HG03060 (cell line): ENCODE data around the gene NADK2.
"Not testable (repeated sequence)": the region's sequence is repeated elsewhere in the genome, so short reads cannot be mapped to it uniquely, and the experiment has no call there.

ENCODE experiments used
- ATAC-seq: cut with Tn5 transposase; IDR thresholded peaks from one replicate; pipeline ENCODE4 v1.9.1; 2021; ENCODE audit warnings: low read depth, moderate number of reproducible peaks; ENCODE audit not compliant: unreplicated experiment

The NADK2 gene

DNA sequence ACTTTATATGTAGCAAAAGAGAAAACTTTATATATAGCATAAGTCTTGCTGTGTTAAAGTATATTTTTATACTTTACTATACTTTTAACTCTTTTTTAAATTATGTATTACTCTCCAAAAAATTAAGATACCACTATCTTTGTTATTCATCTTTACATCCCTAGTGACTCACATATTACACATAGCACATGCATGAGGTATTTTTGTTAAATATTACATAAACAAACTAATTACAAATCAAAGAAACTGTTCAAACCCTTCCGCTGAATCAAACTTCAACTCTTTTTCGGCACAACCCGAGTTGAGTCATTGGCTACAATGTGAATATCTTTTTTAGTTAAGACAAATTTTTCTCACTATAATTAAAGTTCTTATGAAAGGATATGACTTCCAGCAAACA, 32.1 kb downstream of the NADK2 start:
- ATAC-seq: no peak

DNA sequence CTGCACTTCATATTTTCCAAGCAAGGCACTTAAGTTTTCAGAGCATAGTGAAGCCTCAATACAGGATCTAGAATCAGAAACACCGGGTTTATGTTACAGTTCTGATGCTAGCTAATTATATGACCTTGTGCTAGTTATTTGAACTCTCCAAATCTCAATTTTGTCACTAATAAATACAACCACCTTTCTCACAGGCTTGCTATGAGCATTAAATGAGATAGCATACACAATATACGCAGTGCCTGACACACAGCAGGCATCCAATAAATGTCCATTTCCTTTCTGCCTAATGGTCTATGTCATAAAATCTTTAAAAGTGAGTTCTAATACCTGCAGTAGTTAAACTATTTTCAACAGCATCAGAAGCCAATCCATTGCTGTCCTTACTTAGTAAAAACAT, 32.9 kb downstream of the NADK2 start:
- ATAC-seq: no peak

DNA sequence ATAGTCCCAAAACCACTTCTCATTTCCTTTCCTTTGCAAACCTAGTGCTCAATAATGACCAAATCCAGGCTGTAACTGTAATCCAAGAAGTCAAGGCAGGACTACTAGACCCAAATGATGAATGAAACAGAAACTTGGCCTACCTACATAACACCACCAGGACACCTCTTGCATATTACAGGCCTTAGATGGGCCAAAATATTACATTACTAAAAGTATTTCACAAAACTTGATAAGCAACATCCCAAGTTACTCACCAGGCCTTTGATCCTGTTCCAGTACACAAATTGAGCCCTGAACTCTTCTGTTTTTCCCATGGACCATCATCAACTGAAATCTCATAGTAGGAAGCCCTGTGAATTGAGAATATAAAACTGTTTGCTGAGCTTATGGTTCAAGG, 34.8 kb downstream of the NADK2 start:
- ATAC-seq: no peak

DNA sequence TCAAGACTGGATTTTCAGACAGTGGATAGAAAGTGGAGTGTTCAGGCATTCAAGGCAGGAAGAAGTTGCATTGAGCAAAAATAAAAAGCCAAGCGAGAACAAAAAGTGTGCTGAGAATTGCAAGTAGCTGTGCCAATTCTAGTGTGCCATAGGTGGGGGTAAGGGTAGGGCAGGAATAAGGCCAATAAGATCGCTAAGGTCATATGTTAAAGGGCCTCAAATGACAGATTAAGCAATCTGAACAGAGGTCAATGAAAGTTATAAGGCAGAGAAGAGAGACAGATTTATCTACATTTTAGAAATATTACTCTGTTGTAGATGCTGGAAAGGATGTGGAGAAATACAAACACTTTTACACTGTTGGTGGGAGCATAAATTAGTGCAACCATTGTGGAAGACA, 36.4 kb downstream of the NADK2 start:
- ATAC-seq: no peak

DNA sequence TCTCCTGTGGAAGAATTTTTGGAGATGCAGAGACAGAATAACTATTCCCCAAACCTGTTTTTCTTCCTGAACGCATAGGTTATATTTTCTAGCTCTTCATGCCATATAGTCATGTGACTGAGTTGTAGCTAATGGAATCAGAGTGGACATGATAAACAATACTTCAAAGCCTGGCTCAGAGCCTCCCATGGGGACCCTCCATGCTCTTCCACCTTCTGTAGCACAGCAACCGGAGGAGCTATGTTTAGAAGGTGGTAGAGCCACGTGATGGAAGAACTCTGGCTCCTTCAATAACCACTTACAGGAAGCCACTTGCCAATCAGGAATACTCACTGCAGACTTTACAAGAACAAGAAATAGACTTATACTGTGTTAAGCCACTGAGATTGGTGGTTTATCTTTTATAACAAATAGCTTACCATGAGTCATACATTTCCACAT, 39.2 kb downstream of the NADK2 start:
- no peak for ATAC-seq

DNA sequence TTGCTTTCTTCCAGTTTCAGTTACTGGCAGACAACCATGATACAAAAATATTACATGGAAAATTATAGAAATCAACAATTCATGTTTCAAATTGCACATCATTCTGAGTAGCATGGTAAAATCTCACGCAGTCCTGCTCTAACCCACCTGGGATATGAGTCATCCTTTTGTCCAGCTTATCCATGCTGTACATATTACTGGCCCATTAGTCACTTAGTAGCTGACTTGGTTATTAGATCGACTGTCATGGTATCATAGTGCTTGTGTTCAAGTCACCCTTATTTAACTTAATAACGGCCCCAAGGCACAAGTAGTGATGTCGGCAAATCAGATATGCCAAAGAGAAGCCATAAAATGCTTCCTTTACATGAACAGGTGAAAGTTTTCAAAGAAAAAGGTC, 41.2 kb downstream of the NADK2 start:
- ATAC-seq: no peak

DNA sequence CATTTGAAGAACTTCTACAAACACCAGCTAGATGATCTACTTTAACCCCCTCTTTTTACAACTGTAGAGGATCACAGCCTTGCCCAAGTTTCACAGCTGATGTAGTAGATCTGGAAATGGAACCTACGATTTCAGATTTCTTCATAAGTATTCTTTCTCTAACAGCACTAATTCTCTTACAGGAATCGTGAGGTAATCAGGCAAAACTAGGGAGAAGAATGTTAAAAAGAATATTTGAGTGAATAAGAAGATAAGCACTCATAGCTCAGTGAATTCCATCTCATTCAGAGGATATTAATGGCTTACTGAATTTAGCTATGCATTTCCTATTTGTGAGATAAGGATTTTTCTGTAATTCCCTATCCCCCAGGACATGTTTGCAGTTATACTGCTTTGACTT, 42.1 kb downstream of the NADK2 start:
- ATAC-seq: no peak

DNA sequence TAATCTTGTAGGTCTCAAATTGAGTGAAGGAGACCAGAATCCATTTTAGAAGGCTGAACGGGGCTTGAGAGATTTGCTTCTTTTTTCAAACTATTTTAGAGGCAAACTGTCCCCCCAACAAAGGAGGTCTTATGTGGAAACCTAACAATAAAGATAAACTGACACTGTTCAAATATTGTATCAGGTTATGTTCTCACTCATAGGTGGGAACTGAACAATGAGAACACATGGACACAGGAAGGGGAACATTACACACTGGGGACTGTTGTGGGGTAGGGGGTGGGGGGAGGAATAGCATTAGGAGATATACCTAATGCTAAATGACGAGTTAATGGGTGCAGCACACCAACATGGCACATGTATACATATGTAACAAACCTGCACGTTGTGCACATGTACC, 42.9 kb downstream of the NADK2 start:
- ATAC-seq: not testable (repeated sequence)

DNA sequence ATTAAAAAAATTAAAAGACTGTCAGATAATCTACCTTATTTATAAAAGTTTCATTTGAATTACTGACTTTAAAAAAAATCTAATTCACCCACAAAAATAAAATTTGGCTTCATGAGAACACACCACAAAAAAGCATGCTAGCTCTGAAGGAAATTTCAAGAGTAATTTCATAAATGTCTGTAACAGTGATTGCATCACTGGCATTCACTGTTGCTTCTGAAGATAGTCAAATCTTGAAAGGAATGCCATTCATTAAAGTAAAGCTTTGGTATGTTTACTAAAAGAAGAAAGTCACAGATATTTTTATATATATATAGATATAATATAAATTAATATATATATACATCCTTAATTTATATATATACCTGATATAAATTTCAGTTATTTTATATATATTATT, 43.4 kb downstream of the NADK2 start:
- ATAC-seq: no peak

DNA sequence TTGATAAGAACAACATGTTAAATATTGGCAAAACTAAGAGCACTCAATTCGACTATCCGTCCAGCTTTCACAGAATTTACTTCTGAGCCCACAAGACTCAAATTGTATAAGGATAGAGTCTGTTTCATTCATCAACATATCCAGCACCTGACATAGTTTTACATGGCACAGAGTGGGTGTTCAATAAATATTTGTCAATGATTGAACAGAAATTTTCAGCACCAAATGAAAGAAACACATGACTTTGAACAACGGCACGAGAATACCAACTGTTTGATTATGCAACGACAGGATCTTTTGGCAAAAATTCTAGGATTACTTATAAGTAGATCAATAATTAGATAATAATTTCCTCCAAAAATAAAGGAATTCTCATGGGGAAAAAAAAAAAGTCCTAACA, 48.0 kb downstream of the NADK2 start:
- ATAC-seq: no peak

DNA sequence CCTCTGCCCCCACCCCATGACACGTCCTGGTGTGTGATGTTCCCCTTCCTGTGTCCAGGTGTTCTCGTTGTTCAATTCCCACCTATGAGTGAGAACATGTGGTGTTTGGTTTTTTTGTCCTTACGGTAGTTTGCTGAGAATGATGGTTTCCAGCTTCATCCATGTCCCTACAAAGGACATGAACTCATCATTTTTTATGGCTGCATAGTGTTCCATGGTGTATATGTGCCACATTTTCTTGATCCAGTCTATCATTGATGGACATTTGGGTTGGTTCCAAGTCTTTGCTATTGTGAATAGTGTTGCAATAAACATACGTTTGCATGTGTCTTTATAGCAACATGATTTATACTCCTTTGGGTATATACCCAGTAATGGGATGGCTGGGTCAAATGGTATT, 57.3 kb downstream of the NADK2 start:
- ATAC-seq: not testable (repeated sequence)

DNA sequence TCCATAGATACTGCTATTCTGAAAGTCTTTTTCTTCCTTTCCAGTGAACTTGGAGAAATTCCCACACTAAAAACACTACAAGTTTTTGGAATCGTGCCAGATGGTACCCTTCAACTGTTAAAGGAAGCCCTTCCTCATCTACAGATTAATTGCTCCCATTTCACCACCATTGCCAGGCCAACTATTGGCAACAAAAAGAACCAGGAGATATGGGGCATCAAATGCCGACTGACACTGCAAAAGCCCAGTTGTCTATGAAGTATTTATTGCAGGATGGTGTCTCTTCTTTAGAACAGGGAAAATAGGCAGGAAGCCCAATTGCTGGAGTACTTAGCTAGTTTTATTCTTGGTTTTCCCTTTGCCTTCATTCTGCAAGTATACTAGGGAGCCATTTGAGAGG, 60.0 kb downstream of the NADK2 start:
- no peak for ATAC-seq

DNA sequence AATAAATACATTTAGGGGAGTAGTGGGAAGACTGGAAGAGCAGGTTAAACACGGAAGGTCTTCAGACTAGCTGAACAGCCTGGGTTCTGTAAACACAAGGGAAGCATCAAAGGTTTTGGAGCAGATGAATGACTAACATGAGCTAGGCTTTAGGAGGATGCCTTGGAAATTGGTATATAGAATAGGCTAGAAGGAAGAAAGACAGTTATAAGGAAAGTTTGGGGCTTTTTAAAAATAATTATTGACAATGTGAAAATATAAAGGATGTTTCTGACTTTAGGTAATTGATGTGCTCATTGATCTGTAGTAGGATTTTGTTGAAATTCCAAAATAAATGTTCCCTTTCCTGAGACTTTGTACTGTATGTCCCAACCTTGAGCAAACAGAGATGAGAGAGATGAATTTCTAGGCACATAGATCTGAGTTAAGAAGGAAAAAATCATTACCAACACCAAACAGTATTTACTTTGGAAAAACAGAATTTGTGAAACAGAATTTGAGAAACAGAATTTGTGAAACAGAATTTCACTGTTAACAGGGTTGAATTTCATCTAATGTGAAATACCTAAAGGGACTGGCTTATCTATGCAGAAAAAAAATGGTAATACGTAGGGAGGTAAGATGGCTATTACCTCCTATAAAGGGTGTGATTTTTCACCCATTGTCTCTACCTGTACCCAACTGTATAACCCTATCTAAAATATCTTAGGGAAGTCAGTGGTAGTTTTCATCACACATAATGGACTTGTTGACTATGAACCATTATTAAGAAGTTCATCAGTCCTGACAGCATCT, 61.0 kb downstream of the NADK2 start:
- ATAC-seq: no peak

DNA sequence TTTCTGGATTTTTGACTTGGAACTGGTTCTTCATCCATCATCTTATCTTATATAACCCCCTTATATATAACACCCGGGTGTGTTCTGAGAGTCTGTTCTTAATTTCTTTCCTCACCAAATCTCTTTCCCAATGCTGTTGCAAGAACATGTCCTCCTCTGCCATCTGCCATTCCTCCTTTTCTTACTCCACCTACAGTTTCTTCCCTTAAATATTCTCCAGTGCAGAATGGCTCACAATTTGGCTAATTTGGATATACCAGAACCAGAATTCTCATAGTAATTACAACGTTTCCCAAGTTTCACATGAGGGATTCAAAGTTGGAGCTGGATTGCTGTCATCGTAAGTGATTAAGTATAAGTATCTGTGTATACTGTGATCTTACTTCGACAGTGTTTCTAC, 61.8 kb downstream of the NADK2 start:
- ATAC-seq: no peak

DNA sequence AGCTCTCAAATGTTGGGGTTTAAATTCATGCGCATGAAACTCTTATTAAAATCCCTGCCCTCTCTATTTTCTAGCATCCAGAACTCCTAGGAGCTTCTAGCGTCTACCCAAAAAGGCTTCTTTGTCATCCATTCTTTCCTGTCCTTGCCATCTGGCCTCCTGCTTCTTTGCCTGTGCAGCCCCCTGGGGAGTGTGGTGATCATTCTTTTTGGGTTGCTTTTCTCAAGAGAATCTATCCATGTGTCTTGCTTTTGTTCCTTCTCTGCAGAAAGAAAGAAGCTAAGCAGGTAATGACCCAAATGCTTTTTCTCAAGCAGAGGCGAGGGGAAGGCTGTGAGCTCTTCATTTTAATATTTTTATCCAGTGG, 63.2 kb downstream of the NADK2 start:
- no peak for ATAC-seq

DNA sequence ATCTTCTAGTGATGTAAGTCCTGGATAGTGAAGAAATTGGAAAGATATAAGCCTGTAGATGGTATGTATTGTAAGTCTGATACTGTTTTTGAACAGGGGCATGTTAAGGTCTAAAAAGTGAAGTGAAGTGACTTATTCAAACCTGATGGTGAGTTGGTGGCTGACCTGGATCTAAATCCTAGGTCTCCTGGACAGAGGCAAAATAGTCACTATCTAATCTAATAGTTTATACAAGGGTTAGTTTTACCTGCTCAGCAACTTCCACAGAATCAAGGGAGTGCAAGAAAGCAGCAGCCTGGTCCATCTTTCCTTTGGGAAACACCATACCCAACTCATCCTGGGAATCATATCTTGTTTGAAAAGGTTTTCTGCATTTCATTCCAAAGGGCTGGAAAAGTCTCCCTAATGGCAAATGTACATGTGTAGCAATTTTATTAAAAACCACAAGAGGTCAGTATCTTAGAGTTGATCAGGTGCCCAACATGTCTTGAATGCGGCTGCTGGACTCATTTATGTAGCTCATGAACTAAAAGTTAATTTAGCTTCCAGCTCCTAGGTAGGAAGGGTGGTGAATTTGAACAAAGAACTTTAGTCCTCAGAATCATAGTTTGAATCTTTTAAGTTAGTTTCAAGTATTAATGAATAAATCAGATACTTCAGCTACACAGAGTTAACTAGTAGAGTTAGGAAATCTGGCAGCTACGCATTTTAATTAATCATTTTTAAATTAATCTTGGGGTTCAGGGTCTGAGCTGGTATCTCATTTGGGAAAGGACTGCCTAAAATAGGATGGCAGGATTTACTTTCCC, 63.8 kb downstream of the NADK2 start:
- ATAC-seq: no peak

DNA sequence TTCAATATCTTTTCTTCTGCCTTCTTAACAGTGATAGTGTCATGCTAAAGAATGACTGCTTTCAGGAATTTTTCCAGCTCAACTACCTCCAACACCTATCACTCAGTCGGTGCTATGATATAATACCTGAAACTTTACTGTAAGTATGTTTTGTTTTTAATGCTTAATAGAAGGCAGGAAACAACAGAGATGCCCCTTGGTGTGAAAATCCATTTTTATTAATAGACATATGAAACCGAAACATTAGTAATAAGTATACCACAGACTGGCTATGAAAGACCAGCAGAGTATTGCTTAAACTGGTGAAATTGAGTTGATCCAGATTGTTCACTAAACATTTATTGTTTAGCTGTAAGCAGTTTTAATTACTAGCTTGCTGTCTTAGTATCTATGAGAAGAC, 64.6 kb downstream of the NADK2 start:
- ATAC-seq: peak; percentile 93

DNA sequence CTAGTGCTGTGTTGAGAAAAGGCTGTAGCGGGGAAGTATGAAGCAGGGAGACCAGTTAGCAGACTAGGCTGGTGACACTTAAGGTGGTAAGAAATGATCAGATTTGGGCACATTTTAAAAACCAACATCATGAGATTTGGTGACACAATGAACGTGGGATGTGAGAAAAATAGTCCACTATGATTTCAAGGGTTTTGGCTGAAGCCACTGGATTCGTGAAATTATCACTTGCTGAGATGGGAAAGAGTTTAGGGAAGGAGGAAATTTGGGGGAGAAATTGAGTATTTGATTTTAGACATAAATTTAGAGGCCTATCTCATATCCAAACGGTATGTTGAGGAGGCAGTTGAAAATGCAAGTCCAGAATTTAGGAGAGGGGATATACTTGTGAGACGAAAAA, 66.7 kb downstream of the NADK2 start:
- ATAC-seq: no peak

DNA sequence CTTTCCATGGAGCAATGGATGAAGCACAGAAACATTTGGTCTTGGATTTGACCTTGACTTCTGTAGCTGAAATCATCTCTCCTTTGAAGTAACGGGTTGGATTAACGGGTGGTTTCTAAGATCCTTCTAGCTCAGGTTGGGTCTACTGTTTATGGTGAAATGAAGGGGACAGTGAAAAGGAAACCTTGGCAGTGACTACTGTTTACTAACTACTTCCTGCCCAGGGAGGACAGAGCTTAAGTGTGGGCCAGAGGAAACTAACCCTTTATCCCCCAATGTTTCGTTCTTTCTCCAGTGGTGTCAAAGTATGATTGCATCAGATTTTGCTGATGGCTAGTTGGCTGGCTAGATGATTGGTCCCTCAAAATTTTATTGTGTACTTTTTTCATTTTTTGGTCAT, 67.6 kb downstream of the NADK2 start:
- ATAC-seq: no peak

DNA sequence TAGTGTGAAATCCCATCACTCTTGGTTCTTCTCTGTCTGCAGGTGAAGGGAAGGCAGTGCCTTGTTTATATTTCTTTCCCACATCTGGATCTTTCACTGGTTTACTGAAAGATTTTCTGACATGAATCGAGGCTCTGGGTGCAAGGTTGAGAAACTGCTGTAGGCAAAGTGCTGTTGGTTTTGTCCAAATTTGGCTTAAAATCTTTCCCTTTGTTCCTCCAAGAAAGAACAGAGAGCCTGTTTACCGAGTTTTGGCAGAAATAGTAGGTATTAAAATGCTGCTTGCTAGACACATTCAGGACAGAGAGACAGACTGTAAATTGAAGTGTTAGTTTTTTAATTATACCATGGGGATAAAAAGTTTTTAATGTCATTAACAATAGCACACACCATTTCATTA, 68.3 kb downstream of the NADK2 start:
- ATAC-seq: no peak

DNA sequence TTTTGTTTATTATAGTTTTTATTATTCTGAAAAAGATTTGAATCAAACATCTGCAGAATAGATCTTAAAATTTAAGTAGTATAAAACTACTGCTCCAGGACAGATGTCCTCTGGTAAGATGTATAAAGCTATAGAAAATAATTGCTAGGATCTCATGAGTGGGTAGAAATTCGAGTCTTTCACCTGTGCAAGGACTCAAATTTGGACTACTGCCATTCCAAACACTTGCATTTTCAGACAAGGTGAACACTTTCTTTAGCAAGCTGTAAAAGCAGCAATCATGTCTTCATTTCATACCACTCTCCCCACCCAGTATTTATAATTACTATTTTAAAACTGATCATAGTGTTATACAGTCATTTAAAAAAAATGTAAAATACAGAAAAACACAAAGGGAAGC, 69.1 kb downstream of the NADK2 start:
- ATAC-seq: no peak

DNA sequence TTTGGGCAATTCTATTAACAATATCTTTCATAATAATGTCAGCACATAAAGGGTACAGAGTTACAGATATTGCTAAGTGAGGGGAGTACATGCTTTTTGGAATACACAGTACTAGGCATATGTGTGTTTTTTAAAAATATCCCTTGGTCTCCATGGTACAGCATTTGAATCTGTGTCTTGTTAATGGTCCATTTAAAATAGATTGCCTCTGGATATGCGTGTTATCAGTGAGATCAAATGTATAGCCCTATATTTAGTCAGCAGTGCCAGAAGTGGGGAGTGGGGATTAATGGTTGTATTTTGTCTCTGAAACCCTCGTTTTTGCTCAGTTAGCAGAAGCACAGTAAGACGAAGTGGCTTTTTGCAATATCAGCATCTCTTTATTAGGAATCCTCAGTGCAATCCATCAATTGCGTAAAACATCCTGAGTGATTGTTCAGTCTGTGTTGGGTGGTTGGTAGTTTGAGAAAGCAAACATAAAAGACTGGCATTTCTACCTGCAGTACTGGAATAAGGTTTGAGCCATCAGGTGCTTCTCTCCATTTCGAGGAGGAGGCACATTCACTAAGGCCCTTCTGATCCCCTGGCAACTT, 70.8 kb downstream of the NADK2 start:
- ATAC-seq: no peak
